ENCODE results near the gene OR6F1.

DNA sequence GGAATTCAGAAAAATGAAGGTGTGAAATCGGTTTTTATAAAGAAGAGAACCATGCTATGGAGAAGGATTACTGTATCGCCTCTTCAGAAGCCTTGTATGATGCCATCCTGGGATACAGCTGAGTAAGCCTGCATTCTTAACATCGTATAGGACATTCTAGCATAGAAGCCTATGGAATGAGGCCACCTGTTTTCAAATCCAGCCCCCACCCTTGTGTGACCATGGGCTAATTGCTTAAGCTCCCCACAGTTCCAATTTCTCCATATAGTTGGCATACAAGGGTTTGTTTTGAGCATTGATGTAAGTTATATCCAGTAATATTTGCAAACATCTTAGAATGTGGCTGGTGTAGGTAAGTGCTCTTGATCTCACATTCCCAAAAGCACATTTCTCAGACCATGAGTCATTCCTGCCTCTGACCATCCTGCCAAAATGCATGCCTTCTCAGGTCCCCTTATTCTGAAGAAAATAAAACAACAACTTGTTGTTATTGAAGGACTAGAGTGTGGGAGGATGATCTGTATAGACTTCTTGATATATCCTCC, 30.0 kb upstream of the OR6F1 start:
- TF ChIP-seq RARB (CRISPR knock-in tag; IDR thresholded peaks at IDR 0.05): no peak
- no peak for TF ChIP-seq ESRRG (CRISPR knock-in tag; IDR thresholded peaks at IDR 0.05)
- TF ChIP-seq, protein P1, sequence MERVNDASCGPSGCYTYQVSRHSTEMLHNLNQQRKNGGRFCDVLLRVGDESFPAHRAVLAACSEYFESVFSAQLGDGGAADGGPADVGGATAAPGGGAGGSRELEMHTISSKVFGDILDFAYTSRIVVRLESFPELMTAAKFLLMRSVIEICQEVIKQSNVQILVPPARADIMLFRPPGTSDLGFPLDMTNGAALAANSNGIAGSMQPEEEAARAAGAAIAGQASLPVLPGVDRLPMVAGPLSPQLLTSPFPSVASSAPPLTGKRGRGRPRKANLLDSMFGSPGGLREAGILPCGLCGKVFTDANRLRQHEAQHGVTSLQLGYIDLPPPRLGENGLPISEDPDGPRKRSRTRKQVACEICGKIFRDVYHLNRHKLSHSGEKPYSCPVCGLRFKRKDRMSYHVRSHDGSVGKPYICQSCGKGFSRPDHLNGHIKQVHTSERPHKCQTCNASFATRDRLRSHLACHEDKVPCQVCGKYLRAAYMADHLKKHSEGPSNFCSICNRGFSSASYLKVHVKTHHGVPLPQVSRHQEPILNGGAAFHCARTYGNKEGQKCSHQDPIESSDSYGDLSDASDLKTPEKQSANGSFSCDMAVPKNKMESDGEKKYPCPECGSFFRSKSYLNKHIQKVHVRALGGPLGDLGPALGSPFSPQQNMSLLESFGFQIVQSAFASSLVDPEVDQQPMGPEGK (CRISPR knock-in tag; IDR thresholded peaks at IDR 0.05; ENCODE audit: borderline replicate concordance): no peak
- no peak for TF ChIP-seq ZFP3 (CRISPR knock-in tag; IDR thresholded peaks at IDR 0.05)

Data from SK-N-SH treated with all-trans-retinoic acid at 6 μM for 48 hours (cell line).